Right lobe of liver (tissue), 6 donors: ENCODE results near the gene KIF4B. TPM values are rescaled to one million over a fixed set of nuclear protein-coding genes. Genes with fewer than 3 reads are reported as not detected.

Experiments
- ATAC-seq, 4 donors: fragments of 200-7000 bp; cut with Tn5 transposase; one replicate each; pipeline ENCODE4 v1.9.1; 2020; ENCODE audit warnings: mild to moderate bottlenecking in 4 of 4, moderate library complexity in 4 of 4
- DNase-seq, 3 donors: peaks; one replicate each; pipeline ENCODE4 v3.0.0-alpha.2; 2020
- H3K27ac ChIP-seq, 3 donors: fragments of 200-600 bp; one replicate each; pipeline ENCODE4 v1.8.0; 2022
- H3K27me3 ChIP-seq, 2 donors: fragments of 200-600 bp; one replicate each; pipeline ENCODE4 v1.8.0; 2022
- H3K36me3 ChIP-seq, 4 donors: fragments of 200-600 bp; sonication (generic) in 1 of 4; one replicate each; pipeline versions ENCODE4 v1.5.1 to v1.8.0; 2017 to 2022; ENCODE audit warnings: control low read depth in 1 of 4
- H3K4me1 ChIP-seq, 4 donors: fragments of 200-600 bp; sonication (generic) in 1 of 4; one replicate each; pipeline versions ENCODE4 v1.5.1 to v1.8.0; 2017 to 2022; ENCODE audit warnings: control low read depth in 1 of 4
- H3K4me3 ChIP-seq, 3 donors: fragments of 200-600 bp; one replicate each; pipeline ENCODE4 v1.8.0; 2022
- H3K9me3 ChIP-seq, 4 donors: fragments of 200-600 bp; sonication (generic) in 1 of 4; one replicate each; pipeline versions ENCODE4 v1.5.1 to v1.8.0; 2017 to 2022; ENCODE audit warnings: control low read depth in 1 of 4
- CTCF ChIP-seq, 4 donors: fragments of 200-600 bp in 3 of 4; fragments of 450-650 bp in 1 of 4; IDR thresholded peaks; one replicate each; pipeline versions ENCODE4 v1.5.1 to v1.8.0; 2016 to 2022; ENCODE audit warnings: antibody characterized with exemption in 4 of 4, mild to moderate bottlenecking in 2 of 4
- POLR2A ChIP-seq: fragments of 450-650 bp; IDR thresholded peaks from one replicate; pipeline ENCODE4 v1.6.1; 2017; ENCODE audit warnings: antibody characterized with exemption, mild to moderate bottlenecking
- WGBS: methylation state at CpG from one replicate; pipeline ENCODE4 v1.1.6; 2018; ENCODE audit warnings: low coverage, low lambda C conversion rate; ENCODE audit not compliant: insufficient coverage; ENCODE audit errors: missing lambda C conversion rate; 5-methylcytosine and 5-hydroxymethylcytosine counted together
- intact Hi-C, 2 donors: fragments of 100-400 bp; cut with DNase I; formaldehyde crosslinking; loops; one replicate each; pipeline versions ENCODE4 v1.11.2 to v1.14.1; 2022
- total RNA-seq, 6 experiments: library from RNA; depleted of rRNA in 2 of 6; stranded (reverse); fragments of >200 nt in 2 of 6; fragmentation: NEBNext Ultra II Directional in 3 of 6; extraction: Animal tissue kit (Norgen Biotek cat#: 25700) in 3 of 6; gene quantifications; one replicate each; pipeline versions ENCODE4 v1.1.0 to v1.2.4, GENCODE V29; 2016 to 2023
- donor health status: DM: no; HTN: yes; CAD: no.
- donor health status: DM: no; HTN: no; CAD: no.
- donor health status: DM: no; HTN: no; CAD: no.
- donor health status: DM: no; HTN: yes; CAD: no.
- donor health status: DM: no; HTN: yes; CAD: no.

Gene KIF4B
- total RNA-seq, 6 experiments from 2014 or later, result not detected

DNA sequence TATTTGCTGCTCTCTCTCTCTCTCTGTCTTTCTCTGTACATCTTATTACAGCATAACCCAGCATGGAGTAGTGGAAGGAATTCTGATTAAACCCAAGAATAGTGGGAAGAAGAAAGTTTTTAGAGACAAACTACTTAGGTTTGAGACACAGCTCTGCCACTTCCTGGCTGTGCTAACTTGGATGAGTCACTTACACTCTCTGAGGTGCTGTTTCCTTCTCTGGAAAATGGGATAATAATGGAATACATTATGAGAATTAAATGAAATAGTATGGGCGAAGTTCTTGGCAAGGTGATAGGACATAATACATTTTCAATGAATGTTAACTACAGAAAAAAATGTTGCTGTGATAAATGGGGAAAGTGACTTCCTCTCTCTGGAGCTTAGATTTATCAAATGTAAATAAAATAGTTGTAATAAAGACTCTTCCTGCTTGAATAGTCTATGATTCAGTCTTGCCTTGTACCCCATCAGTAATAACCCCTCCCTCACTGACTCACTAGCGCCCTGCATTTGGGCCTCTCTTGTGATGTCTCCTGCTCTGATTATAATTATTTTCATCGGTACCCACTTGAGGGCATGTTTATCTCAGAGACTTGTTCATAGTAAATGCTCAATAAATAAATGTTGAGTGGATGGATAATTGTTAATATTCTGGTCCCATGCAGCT, 27.6 kb downstream of the KIF4B start:
- Histone ChIP-seq H3K4me1 (no peaks in the 10 kb centered on the region), H3K27me3 (no peaks in the 10 kb centered on the region), H3K4me3 (no peak overlapping the region), H3K36me3 (no peaks in the 10 kb centered on the region), H3K27ac (no peak overlapping the region), H3K9me3 (no peaks in the 10 kb centered on the region)
- ATAC-seq (no peak), DNase-seq (no peak)
- WGBS, result 89% methylated on average over 3 of the region's 3 CpGs
- no peak for TF ChIP-seq CTCF (IDR thresholded peaks at IDR 0.05)
- no peak for TF ChIP-seq POLR2A
- intact Hi-C loops, result no loop called here

DNA sequence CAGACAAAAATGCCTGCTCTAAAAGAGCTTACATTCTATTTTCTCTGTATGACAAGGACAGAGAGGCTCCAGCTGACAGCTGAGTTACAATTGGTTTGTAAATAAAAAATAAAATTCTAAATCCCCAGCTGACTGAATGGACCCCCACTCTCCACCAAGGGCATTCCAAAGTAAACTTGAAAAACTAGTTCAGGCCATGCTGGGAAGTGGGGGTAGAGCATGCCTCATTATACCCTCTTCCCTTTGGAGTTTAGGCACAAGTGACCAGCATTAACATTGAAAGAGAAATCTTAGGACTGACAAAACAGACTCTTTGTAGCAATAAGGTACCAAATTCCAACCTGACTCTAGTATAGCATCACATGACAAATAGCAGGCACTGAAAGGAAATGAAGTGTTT, 31.0 kb downstream of the KIF4B start:
- ATAC-seq, result no peak
- intact Hi-C loops, result no loop called here
- Histone ChIP-seq H3K36me3 (no peaks in the 10 kb centered on the region), H3K4me3 (no peak overlapping the region), H3K4me1 (no peaks in the 10 kb centered on the region), H3K9me3 (no peaks in the 10 kb centered on the region), H3K27me3 (no peaks in the 10 kb centered on the region), H3K27ac (no peak overlapping the region)
- no peak for DNase-seq
- no peak for TF ChIP-seq POLR2A
- TF ChIP-seq CTCF (IDR thresholded peaks at IDR 0.05), result no peak

DNA sequence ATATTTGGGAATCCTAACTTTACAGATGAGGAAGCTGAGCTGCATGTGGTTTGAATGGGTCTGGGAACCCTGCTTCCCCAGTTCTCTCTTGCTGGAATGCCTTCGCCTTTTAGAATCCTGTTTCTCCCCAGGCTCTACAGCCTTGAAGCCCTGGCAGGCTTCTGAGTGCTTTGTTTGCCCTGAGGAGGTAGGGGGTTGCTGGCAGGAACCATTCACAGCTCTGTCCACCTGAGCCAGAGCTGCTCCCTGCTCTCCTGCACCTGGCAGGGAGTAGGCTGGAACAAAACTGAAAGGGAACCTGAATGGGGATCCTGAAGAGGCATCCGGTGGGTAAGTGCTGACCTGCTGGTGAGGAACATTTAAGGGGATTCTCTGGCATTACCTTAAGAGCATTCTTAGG, 33.0 kb downstream of the KIF4B start:
- Histone ChIP-seq H3K9me3 (no peaks in the 10 kb centered on the region), H3K27me3 (no peaks in the 10 kb centered on the region), H3K4me3 (no peak overlapping the region), H3K4me1 (no peaks in the 10 kb centered on the region), H3K36me3 (no peaks in the 10 kb centered on the region), H3K27ac (no peak overlapping the region)
- ATAC-seq (no peak), DNase-seq (no peak)
- intact Hi-C loops, result no loop called here
- WGBS, result 86% methylated on average over 1 of the region's 2 CpGs
- TF ChIP-seq POLR2A (no peak), CTCF (IDR thresholded peaks at IDR 0.05) (no peak)

- no peak for TF ChIP-seq POLR2A
- no peak for TF ChIP-seq CTCF (IDR thresholded peaks at IDR 0.05)
- Histone ChIP-seq H3K4me3 (no peak overlapping the region), H3K9me3 (no peaks in the 10 kb centered on the region), H3K27me3 (no peaks in the 10 kb centered on the region), H3K36me3 (no peaks in the 10 kb centered on the region), H3K27ac (no peak overlapping the region), H3K4me1 (no peaks in the 10 kb centered on the region)
- no peak for DNase-seq
- WGBS, result 67% methylated on average over 4 of the region's 8 CpGs
- ATAC-seq, result no peak
- intact Hi-C loops, result no loop called here
Observed at GRCh38 chr5:155047818-155048217, 34.3 kb downstream of the KIF4B start.
